ENCODE measurements around the gene TBX3.

DNA sequence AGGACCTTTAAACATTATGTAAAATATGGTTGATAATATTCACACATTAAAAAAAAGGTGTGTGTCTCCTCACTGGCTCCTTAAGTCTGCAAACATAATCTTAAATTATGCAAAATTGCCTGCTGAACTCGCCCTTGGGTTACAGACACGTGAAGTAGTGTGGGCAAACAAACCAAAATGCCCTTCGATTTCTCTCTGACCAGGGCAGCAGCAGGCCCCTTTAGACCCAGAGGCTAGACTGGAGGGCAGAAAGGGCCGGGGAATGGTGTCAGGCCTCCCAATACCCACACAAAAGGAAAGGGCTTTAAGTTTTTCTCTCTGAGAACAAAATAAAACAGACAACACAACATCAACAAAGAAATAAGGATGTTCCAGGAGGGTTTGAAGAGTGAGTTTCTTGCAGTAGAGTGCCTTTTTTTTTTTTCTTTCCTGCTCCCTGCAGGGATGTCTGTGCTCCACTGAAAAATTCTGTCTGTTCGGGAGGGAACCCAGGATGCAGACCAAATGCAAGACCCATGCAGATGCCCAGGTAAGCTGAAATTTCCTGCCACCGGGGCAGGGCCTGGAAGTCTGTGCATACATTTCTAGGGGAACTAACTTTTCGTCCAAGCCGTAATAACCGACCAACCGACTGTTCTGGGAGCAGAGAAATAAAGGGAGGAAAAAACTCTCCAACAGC lies 1.7 kb downstream of the TBX3 start:
- TF ChIP-seq, protein P1, sequence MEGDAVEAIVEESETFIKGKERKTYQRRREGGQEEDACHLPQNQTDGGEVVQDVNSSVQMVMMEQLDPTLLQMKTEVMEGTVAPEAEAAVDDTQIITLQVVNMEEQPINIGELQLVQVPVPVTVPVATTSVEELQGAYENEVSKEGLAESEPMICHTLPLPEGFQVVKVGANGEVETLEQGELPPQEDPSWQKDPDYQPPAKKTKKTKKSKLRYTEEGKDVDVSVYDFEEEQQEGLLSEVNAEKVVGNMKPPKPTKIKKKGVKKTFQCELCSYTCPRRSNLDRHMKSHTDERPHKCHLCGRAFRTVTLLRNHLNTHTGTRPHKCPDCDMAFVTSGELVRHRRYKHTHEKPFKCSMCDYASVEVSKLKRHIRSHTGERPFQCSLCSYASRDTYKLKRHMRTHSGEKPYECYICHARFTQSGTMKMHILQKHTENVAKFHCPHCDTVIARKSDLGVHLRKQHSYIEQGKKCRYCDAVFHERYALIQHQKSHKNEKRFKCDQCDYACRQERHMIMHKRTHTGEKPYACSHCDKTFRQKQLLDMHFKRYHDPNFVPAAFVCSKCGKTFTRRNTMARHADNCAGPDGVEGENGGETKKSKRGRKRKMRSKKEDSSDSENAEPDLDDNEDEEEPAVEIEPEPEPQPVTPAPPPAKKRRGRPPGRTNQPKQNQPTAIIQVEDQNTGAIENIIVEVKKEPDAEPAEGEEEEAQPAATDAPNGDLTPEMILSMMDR (IDR thresholded peaks at IDR 0.05), result no peak
- no peak for TF ChIP-seq POLR2A (IDR thresholded peaks at IDR 0.05)

Measured in right lobe of liver (tissue), 4 donors.